ENCODE results near the gene LBP.

DNA sequence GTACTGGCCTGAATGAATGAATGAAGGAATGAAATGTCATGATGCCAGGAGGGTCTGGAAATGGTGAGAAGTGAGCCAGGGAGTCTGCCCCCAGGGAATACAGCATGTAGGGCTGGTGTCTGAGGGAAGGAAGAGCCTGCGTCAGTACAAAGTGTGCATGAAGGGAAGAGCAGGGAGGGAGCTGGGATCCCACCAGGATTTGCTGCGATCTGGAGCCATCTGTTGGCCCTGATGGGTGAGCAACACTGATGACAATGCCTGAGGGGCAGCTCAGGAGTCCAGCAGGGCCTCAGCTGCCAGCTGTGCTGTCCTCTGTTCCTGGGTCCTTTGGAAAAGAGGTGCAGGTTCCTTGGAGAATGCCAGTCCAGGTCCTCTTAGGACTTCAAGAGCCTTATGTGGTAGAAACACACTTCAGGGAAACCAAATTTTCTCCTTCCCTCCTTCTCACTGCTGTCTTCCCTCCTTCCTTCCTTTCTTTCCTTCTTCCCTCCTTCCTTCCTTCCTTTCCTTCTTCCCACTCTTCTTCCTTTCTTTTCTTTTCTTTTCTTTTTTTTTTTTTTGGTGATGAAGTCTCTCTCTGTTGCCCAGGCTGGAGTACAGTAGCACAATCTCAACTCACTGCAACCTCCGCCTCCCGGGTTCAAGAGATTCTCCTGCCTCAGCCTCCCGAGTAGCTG, 30.9 kb upstream of the LBP start:
- no peak for TF ChIP-seq TAF1 (IDR thresholded peaks at IDR 0.05; ENCODE audit: borderline replicate concordance, insufficient read depth, low read length)
- TF ChIP-seq POLR2AphosphoS5 (IDR thresholded peaks at IDR 0.05; ENCODE audit: low read depth, low read length): peak; percentile 57; the same call in 1 of the 2 replicates
- TF ChIP-seq, protein P1, sequence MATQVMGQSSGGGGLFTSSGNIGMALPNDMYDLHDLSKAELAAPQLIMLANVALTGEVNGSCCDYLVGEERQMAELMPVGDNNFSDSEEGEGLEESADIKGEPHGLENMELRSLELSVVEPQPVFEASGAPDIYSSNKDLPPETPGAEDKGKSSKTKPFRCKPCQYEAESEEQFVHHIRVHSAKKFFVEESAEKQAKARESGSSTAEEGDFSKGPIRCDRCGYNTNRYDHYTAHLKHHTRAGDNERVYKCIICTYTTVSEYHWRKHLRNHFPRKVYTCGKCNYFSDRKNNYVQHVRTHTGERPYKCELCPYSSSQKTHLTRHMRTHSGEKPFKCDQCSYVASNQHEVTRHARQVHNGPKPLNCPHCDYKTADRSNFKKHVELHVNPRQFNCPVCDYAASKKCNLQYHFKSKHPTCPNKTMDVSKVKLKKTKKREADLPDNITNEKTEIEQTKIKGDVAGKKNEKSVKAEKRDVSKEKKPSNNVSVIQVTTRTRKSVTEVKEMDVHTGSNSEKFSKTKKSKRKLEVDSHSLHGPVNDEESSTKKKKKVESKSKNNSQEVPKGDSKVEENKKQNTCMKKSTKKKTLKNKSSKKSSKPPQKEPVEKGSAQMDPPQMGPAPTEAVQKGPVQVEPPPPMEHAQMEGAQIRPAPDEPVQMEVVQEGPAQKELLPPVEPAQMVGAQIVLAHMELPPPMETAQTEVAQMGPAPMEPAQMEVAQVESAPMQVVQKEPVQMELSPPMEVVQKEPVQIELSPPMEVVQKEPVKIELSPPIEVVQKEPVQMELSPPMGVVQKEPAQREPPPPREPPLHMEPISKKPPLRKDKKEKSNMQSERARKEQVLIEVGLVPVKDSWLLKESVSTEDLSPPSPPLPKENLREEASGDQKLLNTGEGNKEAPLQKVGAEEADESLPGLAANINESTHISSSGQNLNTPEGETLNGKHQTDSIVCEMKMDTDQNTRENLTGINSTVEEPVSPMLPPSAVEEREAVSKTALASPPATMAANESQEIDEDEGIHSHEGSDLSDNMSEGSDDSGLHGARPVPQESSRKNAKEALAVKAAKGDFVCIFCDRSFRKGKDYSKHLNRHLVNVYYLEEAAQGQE (IDR thresholded peaks at IDR 0.05; ENCODE audit: insufficient read depth in 1 of 2, low read depth in 2 of 2, low read length in 2 of 2): no peak
- TF ChIP-seq SIN3A (IDR thresholded peaks at IDR 0.05; ENCODE audit: borderline replicate concordance, insufficient read depth, low read length): no peak

Measured in PFSK-1 (cell line).